Neural progenitor cell (in vitro differentiated cells): ENCODE results near the gene FLT3LG. TPM values are rescaled to one million over a fixed set of nuclear protein-coding genes. Genes with fewer than 3 reads are reported as not detected.

Experiments used
- DNase-seq: peaks from one replicate; pipeline ENCODE4 v3.0.0-alpha.2; 2016; ENCODE audit warnings: low spot score
- H2AFZ ChIP-seq: fragments of 200-600 bp; sonication (generic); replicated peaks from 2 replicates; pipeline ENCODE4 v1.6.1; 2016; ENCODE audit warnings: antibody characterized with exemption
- H3F3A ChIP-seq: fragments of 200-600 bp; sonication (generic); 2 replicates; pipeline ENCODE4 v1.6.1; 2016; ENCODE audit warnings: antibody characterized with exemption, low read depth
- H3K27ac ChIP-seq: fragments of 200-600 bp; sonication (generic); 2 replicates; pipeline ENCODE4 v1.5.1; 2016; ENCODE audit warnings: mild to moderate bottlenecking
- H3K27me3 ChIP-seq: fragments of 200-600 bp; sonication (generic); 2 replicates; pipeline ENCODE4 v1.6.1; 2016; ENCODE audit warnings: mild to moderate bottlenecking, moderate library complexity
- H3K36me3 ChIP-seq: fragments of 200-600 bp; sonication (generic); 2 replicates; pipeline ENCODE4 v1.5.1; 2016
- H3K4me1 ChIP-seq: fragments of 200-600 bp; sonication (generic); 2 replicates; pipeline ENCODE4 v1.6.1; 2016; ENCODE audit warnings: mixed run types
- H3K4me2 ChIP-seq: fragments of 200-600 bp; sonication (generic); 2 replicates; pipeline ENCODE4 v1.6.1; 2016
- H3K4me3 ChIP-seq: fragments of 200-600 bp; sonication (generic); 2 replicates; pipeline ENCODE4 v1.5.1; 2016
- H3K79me2 ChIP-seq: fragments of 200-600 bp; sonication (generic); 2 replicates; pipeline ENCODE4 v1.6.1; 2016; ENCODE audit warnings: low read depth
- H3K9ac ChIP-seq: fragments of 200-600 bp; sonication (generic); 2 replicates; pipeline ENCODE4 v1.6.1; 2016
- H3K9me3 ChIP-seq: fragments of 200-600 bp; sonication (generic); 2 replicates; pipeline ENCODE4 v1.5.1; 2016; ENCODE audit warnings: low read depth
- H4K20me1 ChIP-seq: fragments of 200-600 bp; sonication (generic); 2 replicates; pipeline ENCODE4 v1.6.1; 2016; ENCODE audit warnings: low read depth
- H3K27ac Mint-ChIP-seq: 3 replicates; pipeline ENCODE4 v1.8.0; 2021; ENCODE audit warnings: mixed read lengths
- H3K27me3 Mint-ChIP-seq: 2 replicates; pipeline ENCODE4 v1.8.0; 2022; ENCODE audit warnings: low read depth, mild to moderate bottlenecking, inconsistent platforms, moderate library complexity, mixed read lengths; ENCODE audit not compliant: insufficient read depth
- H3K36me3 Mint-ChIP-seq: 3 replicates; pipeline ENCODE4 v1.8.0; 2021; ENCODE audit warnings: mixed read lengths
- H3K4me1 Mint-ChIP-seq: 3 replicates; pipeline ENCODE4 v1.8.0; 2021; ENCODE audit warnings: mixed read lengths
- H3K4me3 Mint-ChIP-seq: 3 replicates; pipeline ENCODE4 v1.8.0; 2021; ENCODE audit warnings: mild to moderate bottlenecking, moderate library complexity, mixed read lengths
- H3K9me3 Mint-ChIP-seq: 3 replicates; pipeline ENCODE4 v1.8.0; 2020; ENCODE audit warnings: mixed read lengths
- CTCF ChIP-seq: fragments of 200-600 bp; sonication (generic); IDR thresholded peaks from 2 replicates; pipeline ENCODE4 v1.5.1; 2017; ENCODE audit warnings: antibody characterized with exemption, mild to moderate bottlenecking
- EZH2 ChIP-seq: fragments of 200-600 bp; sonication (generic); IDR thresholded peaks from 2 replicates; pipeline ENCODE4 v1.6.1; 2017; ENCODE audit warnings: antibody characterized with exemption, mild to moderate bottlenecking, moderate library complexity
- EZH2phosphoT487 ChIP-seq: fragments of 200-600 bp; sonication (generic); IDR thresholded peaks from 2 replicates; pipeline ENCODE4 v1.6.1; 2017; ENCODE audit warnings: antibody characterized with exemption
- total RNA-seq: library from RNA; depleted of rRNA; stranded (reverse); fragments of >200 nt; gene quantifications from 2 replicates; pipeline ENCODE4 v1.2.3, GENCODE V29; 2015; ENCODE audit warnings: low replicate concordance

FLT3LG gene
- 0.24 and 0.96 TPM in 2 replicates for total RNA-seq

GRCh38 chr19:49473868-49474541, at the start of gene FLT3LG:
Gene FLT3LG, plus strand, starts transcription at chr19:49474215. Its CDS starts 425 bp downstream, at chr19:49474640.
- H3F3A ChIP-seq: peaks cover 36% of the 10 kb centered on the region
- no peaks in the 10 kb centered on the region for H3K9me3 ChIP-seq
- H3K4me1 ChIP-seq: peaks cover 10% of the 10 kb centered on the region
- peaks cover 14% of the 10 kb centered on the region for H3K27me3 ChIP-seq
- H3K27ac ChIP-seq: no peak within 1 kb of the TSS
- no peak within 1 kb of the TSS for H3K9ac ChIP-seq
- H3K4me2 ChIP-seq: peak within 1 kb of the TSS; percentile 67
- Mint-ChIP-seq H3K9me3 (no peaks in the 10 kb centered on the region), H3K4me3 (peak within 1 kb of the TSS; percentile 52), H3K27me3 (peaks cover 9% of the 10 kb centered on the region), H3K4me1 (peaks cover 10% of the 10 kb centered on the region), H3K36me3 (peaks cover 4% of the 10 kb centered on the region), H3K27ac (no peak within 1 kb of the TSS)
- DNase-seq: peak; percentile 69
- H3K36me3 ChIP-seq: no peaks in the 10 kb centered on the region
- H3K79me2 ChIP-seq: no peaks in the 10 kb centered on the region
- TF ChIP-seq CTCF: peak; percentile 98
- TF ChIP-seq EZH2: no peak
- no peak for TF ChIP-seq EZH2phosphoT487
- no peaks in the 10 kb centered on the region for H4K20me1 ChIP-seq
- peak within 1 kb of the TSS; percentile 87 for H2AFZ ChIP-seq
- peak within 1 kb of the TSS; percentile 39 for H3K4me3 ChIP-seq

GRCh38 chr19:49425178-49425577, 48.8 kb upstream of the FLT3LG start, which contains the start of gene GFY:
Gene GFY, plus strand, starts transcription at chr19:49425388. Its CDS starts 1,043 bp downstream, at chr19:49426431.
- no peak for DNase-seq
- no peak within 1 kb of the TSS for H3K27ac ChIP-seq
- H3K4me2 ChIP-seq: peak within 1 kb of the TSS; percentile 69
- peaks cover 36% of the 10 kb centered on the region for H3K4me1 ChIP-seq
- Mint-ChIP-seq H3K4me1 (peaks cover 69% of the 10 kb centered on the region), H3K4me3 (peak within 1 kb of the TSS; percentile 30), H3K27ac (no peak within 1 kb of the TSS), H3K27me3 (peaks cover 79% of the 10 kb centered on the region), H3K9me3 (peaks cover 10% of the 10 kb centered on the region), H3K36me3 (no peaks in the 10 kb centered on the region)
- no peak within 1 kb of the TSS for H3K9ac ChIP-seq
- H3K79me2 ChIP-seq: no peaks in the 10 kb centered on the region
- H3K27me3 ChIP-seq: peaks cover 100% of the 10 kb centered on the region
- H3K4me3 ChIP-seq: peak within 1 kb of the TSS; percentile 10
- H4K20me1 ChIP-seq: peaks cover 7% of the 10 kb centered on the region
- TF ChIP-seq EZH2phosphoT487: no peak
- TF ChIP-seq CTCF: no peak
- TF ChIP-seq EZH2: no peak
- H3K9me3 ChIP-seq: no peaks in the 10 kb centered on the region
- no peak within 1 kb of the TSS for H2AFZ ChIP-seq
- peaks cover 68% of the 10 kb centered on the region for H3F3A ChIP-seq
- no peaks in the 10 kb centered on the region for H3K36me3 ChIP-seq

GRCh38 chr19:49425922-49426592, 48.0 kb upstream of the FLT3LG start:
- H4K20me1 ChIP-seq: peaks cover 7% of the 10 kb centered on the region
- no peak overlapping the region for H3K27ac ChIP-seq
- peaks cover 96% of the 10 kb centered on the region for H3K27me3 ChIP-seq
- H3K36me3 ChIP-seq: no peaks in the 10 kb centered on the region
- DNase-seq: peak; percentile 81
- peak overlapping the region; percentile 69 for H3K4me2 ChIP-seq
- H2AFZ ChIP-seq: no peak overlapping the region
- H3K9ac ChIP-seq: no peak overlapping the region
- peaks cover 77% of the 10 kb centered on the region for H3K27me3 Mint-ChIP-seq
- peaks cover 35% of the 10 kb centered on the region for H3K4me1 ChIP-seq
- H3F3A ChIP-seq: peaks cover 65% of the 10 kb centered on the region
- H3K4me1 Mint-ChIP-seq: peaks cover 68% of the 10 kb centered on the region
- H3K9me3 Mint-ChIP-seq: peaks cover 12% of the 10 kb centered on the region
- no peaks in the 10 kb centered on the region for H3K79me2 ChIP-seq
- peak overlapping the region; percentile 10 for H3K4me3 ChIP-seq
- no peak overlapping the region for H3K27ac Mint-ChIP-seq
- H3K36me3 Mint-ChIP-seq: no peaks in the 10 kb centered on the region
- no peaks in the 10 kb centered on the region for H3K9me3 ChIP-seq
- TF ChIP-seq EZH2phosphoT487 (peak; percentile 23), CTCF (no peak), EZH2 (no peak)
- peak overlapping the region; percentile 47 for H3K4me3 Mint-ChIP-seq
